Left hindlimb (tissue), 1 donor: ENCODE results near the gene SIT1.

ENCODE experiments used
- DNase-seq: peaks from one replicate; pipeline ENCODE4 v3.0.0-alpha.2; 2018

SIT1 gene

DNA sequence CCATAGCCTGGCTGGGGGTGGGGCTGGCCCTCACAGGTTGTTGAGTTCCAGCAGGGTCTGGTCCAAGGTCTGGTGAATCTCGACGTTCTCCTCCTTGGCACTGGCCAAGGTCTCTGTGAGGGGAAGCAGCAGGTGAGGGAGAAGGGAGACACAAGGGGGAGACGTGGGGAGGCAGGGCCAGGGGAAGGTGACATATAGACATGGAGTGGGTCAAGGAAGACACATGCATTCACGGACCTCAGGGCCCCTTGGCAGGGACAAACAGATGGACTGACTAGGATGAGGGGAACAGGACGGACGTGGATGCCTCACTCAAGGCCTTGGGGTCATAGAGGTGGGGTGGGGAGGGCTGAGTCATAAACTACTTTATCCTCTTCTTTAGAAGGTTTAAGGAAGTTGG, 31.3 kb upstream of the SIT1 start:
- DNase-seq, result no peak

GRCh38 chr9:35681341-35682002, 30.7 kb upstream of the SIT1 start:
- no peak for DNase-seq

DNA sequence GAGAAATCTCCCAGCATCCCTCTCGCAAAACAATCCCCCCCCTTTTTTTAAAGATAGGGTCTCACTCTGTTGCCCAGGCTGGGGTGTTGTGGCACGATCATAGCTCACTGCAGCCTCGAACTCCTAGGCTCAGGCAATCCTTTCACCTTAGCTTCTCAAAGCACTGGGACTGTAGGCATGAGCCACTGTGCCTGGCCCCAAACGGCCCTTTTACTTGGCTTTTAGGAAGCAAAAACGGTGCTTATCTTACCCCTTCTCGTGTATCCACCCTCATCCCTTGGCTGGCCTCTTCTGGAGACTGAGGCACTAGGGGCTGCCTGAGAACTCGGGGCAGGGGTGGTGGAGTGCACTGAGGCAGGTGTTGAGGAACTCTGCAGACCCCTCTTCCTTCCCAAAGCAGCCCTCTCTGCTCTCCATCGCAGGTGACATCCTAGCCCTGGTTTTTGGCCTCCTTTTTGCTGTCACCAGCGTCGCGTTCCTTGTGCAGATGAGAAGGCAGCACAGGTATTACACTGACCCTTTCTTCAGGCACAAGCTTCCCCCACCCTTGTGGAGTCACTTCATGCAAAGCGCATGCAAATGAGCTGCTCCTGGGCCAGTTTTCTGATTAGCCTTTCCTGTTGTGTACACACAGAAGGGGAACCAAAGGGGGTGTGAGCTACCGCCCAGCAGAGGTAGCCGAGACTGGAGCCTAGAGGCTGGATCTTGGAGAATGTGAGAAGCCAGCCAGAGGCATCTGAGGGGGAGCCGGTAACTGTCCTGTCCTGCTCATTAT, 29.8 kb upstream of the SIT1 start:
- no peak for DNase-seq

GRCh38 chr9:35679766-35680330, 29.1 kb upstream of the SIT1 start:
- no peak for DNase-seq

GRCh38 chr9:35679091-35679490, 28.4 kb upstream of the SIT1 start:
- DNase-seq, result no peak

DNA sequence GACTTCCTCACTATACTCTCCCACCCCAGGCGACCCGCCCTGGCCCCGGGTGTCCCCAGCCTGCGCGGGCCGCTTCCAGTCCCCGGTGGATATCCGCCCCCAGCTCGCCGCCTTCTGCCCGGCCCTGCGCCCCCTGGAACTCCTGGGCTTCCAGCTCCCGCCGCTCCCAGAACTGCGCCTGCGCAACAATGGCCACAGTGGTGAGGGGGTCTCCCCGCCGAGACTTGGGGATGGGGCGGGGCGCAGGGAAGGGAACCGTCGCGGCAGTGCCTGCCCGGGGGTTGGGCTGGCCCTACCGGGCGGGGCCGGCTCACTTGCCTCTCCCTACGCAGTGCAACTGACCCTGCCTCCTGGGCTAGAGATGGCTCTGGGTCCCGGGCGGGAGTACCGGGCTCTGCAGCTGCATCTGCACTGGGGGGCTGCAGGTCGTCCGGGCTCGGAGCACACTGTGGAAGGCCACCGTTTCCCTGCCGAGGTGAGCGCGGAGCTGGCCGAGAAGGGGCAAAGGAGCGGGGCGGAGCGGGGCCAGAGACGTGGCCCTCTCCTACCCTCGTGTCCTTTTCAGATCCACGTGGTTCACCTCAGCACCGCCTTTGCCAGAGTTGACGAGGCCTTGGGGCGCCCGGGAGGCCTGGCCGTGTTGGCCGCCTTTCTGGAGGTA, 25.1 kb upstream of the SIT1 start:
- peak; percentile 82 for DNase-seq

DNA sequence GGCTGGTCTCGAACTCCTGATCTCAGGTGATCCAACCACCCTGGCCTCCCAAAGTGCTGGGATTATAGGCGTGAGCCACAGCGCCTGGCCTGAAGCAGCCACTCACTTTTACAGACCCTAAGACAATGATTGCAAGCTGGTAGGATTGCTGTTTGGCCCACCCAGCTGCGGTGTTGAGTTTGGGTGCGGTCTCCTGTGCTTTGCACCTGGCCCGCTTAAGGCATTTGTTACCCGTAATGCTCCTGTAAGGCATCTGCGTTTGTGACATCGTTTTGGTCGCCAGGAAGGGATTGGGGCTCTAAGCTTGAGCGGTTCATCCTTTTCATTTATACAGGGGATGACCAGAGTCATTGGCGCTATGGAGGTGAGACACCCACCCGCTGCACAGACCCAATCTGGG, 24.5 kb upstream of the SIT1 start:
- no peak for DNase-seq

GRCh38 chr9:35674025-35674361, 23.3 kb upstream of the SIT1 start:
- DNase-seq, result no peak

GRCh38 chr9:35673132-35674024, 22.6 kb upstream of the SIT1 start, which contains the start of gene CA9:
CA9 (plus strand) TSS chr9:35673928; CDS start chr9:35673960, 32 bp downstream.
- DNase-seq, result peak; percentile 73

DNA sequence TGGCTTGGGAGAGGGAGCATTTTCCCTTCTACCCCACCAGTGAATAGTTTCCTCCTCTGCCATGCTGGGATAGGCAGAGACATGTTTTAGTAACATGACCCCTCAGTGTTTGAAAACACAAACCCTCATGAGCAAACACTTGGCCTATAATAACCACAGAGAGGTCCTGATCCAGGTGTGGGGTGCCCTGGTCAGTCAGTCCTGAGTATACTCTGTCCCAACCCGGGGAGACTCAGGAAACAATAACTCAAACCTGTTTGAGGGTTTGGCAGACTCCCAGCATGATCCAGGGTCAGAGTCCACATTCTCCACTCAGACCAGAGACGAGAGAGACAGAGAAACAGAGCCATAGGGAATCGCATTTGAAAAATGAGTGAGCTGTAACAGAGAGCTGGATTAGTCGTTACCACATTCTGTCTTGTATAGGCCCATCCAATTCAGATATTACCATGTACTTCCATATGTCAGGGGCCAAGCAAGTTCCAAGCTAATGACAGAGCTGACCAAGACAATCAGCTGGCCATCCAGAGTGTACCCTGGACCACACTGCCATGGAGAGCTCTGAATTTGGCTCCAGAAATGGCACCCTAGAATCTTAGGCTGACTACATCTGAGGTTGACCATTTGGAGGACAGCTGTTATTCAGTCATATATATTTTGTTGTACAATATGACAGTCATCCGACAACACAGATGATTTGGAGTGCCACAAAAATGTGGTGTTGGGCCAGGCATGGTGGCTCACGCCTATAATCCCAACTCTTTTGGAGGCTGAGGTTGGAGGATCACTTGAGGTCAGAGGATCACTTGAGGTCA, 18.8 kb upstream of the SIT1 start:
- DNase-seq, result no peak

GRCh38 chr9:35667939-35668338, 17.2 kb upstream of the SIT1 start:
- no peak for DNase-seq

DNA sequence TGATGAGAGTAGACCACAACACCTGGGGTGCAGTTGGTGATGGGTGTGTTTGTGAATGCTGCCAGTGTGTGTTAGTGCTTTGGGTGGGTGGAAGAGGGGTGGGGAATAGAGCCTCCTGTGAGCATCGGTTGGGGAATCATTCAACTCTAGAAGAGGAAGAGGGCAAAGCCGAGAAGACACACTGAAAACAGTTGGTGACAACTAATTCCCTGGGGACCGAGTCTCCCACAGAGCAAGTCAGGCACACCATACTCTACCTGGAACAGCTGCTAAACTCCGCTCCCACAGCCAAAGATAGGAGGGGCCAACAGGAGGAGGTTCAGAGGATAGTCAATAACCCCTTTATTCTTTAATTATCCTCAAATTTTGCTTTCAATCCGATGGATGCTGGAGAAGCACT, 15.8 kb upstream of the SIT1 start:
- no peak for DNase-seq

DNA sequence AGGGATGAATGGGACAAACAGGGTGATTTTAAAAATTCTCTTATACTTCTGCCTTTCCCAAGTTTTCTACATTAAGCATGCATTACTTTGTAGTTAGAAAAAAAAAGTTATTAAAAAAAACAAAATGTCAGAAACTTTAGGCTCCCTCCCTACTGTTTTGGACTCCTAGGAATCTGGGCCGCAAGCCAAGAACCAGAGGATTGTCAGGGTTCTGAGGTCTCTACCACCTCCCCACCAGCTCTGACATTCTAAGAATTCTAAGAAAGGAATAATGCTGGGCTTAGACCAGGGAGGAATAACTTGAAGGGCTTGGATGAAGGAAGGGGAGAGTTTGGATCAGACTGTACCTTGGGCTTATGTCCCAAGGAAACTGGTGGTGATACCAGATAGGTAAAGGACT, 15.3 kb upstream of the SIT1 start:
- no peak for DNase-seq

GRCh38 chr9:35665471-35665818, 14.7 kb upstream of the SIT1 start:
- DNase-seq, result no peak

- peak; percentile 87 for DNase-seq
Measured at GRCh38 chr9:35664531-35665470, 14.1 kb upstream of the SIT1 start, which contains the start of gene ARHGEF39. ARHGEF39 (minus strand) TSS chr9:35665195; CDS start chr9:35665169, 26 bp downstream.

- DNase-seq, result no peak
Measured at GRCh38 chr9:35662437-35662836, 11.7 kb upstream of the SIT1 start.

DNA sequence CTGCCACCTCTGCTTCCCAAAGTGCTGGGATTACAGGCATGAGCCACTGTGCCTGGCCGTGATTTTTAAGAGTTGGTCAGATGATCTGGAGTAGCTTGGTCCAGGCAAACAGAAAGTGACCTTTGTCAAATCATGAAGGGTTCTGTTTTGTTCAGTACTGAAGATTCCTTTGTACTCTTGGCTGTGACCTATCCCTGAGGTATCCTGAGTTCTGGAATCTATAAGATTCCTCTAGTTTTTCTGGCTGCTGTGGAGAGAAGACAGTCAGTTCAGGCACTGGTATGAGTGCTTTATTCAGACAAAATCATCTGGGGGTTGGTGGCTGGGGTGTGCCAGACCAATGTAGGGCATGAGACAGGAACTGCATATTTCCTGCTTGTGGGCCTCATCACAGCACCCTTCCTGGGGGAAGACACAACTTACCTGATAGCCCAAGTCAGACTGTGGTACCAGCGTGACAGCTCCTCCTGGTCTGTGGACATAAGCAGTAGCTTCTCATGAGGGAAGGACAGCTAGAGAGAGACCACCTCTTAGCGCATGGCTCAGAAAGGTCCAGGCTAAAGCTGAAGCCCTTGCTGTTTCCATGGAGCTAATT, 11.1 kb upstream of the SIT1 start:
- DNase-seq, result no peak

DNA sequence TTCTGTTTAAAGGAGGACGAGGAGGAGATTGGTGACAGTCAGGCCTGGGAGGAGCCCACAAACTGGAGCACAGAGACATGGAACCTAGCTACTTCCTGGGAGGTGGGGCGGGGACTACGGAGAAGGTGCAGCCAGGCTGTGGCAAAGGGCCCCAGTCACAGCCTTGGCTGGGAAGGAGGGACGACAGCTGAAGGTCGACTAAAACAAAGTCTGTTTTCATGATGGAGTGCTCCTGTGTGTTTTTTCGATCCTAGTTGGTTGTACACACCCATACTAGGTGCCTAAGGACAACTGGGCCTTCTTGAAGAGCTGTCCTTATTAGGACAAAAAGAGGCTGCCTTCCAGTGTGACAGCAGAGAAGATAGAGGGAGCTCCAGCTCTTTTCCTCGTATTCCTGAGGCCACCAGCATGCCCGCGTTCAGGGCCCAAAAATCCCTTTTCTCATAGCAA, 10.3 kb upstream of the SIT1 start:
- DNase-seq, result no peak

DNA sequence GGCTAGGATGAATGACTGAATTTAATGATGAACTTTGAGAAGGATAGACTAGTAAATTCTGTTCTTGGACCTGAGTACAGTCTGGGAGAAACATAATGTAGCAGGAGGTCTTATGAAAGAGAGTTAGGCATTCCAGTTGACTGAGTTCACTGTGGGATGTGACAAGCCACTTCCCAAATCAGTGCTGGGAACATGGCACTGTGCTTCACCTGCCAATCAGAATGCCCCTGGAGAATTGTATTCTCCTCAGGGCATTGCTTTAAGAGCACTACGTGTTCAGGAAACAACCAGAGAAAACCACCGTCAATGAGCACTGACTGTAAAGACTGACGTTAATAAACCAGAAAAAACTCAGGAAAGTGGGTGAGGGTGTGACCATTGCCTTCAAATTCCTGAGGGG, 8.6 kb upstream of the SIT1 start:
- no peak for DNase-seq

DNA sequence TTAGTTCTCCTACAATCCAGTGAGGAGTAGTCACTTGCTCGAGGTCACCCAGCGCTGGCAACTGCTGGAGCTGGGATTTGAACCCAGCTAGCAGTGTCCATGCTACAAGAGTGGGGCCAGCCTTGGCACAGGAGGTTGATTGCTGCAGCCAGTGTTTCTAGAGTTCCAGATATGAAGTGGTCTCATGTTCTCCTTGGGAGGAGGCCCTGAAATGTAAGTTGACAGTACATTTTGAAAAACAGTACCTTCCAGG, 8.2 kb upstream of the SIT1 start:
- no peak for DNase-seq
